Midbrain (tissue), 1 donor: ENCODE results near the gene KCNG2.

Experiments used
- DNase-seq: peaks from one replicate; lab custom pipeline; 2025; lab: John Stamatoyannopoulos, UW

KCNG2 gene

GRCh38 chr18:79823120-79823519 is 25.4 kb downstream of the KCNG2 start:
- no peak for DNase-seq

GRCh38 chr18:79825913-79826312 is 28.2 kb downstream of the KCNG2 start:
- DNase-seq, result no peak

DNA sequence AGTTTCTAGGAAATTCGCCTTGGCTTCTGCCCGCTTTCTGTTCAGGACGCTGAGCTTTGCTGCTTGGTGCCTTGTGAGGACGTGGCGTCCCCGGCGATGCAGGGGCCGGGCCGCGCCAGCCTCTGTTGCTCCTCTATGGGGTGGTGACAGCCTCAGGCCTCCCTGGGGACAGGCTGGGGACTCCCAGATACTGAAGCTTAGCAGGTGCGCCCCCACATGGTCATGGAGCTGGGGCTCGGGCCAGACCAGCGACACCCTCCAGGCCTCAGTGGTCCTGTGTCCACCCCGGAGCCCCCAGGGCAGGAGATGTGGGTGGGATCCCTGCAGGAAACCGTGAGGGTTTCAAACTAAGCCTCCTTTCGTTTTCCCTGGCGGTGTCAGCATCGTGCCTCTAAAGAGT is 29.2 kb downstream of the KCNG2 start:
- no peak for DNase-seq

- DNase-seq, result no peak
Measured at GRCh38 chr18:79828258-79828657, 30.5 kb downstream of the KCNG2 start.

DNA sequence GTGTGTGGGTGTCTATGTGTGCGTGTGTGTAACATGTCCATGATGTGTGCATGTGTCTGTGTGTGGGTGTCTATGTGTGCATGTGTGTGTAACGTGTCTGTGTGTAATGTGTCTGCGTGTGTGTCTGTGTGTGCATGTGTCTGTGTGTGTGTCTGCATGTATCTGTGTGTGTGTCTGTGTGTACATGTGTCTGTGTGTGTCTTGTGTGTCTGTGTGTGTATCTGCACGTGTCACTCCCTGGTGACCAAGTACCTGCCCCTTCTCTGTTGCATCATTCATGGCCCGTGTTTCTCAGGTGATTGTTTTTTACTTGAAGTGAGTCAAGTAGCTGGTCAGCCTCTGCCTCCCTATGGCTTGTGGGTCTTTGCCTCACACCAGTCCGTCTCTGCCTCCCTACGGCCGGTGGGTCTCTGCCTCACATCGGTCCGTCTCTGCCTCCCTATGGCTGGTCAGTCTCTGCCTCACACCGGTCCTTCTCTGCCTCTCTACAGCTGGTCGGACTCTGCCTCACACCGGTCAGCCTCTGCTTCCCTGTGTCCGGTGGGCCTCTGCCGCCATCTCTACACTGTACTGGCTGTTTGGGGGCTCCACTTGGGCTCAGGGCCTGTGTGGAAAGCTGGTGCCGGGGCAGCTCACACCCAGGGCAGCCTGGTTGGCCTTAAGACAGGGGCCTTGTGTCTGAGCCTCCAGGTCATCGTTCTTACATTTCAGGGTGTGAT is 31.6 kb downstream of the KCNG2 start:
- no peak for DNase-seq

DNA sequence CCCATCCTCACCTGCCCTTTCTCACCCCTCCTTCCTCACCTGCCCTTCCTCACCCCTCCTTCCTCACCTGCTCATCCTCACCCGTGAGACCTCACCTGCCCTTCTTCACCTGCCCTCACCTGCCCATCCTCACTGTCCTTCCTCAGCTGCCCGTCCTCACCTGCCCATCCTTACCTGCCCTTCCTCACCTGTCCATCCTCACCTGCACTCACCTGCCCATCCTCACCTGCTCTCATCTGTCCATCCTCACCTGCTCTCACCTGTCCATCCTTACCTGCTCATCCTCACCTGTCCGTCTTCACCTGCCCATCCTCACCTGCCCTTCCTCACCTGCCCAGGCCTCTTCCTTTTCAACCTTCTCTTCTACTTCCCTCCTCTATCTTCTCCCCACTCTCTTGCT is 34.4 kb downstream of the KCNG2 start:
- no peak for DNase-seq

GRCh38 chr18:79834834-79835233 is 37.1 kb downstream of the KCNG2 start:
- DNase-seq, result no peak

DNA sequence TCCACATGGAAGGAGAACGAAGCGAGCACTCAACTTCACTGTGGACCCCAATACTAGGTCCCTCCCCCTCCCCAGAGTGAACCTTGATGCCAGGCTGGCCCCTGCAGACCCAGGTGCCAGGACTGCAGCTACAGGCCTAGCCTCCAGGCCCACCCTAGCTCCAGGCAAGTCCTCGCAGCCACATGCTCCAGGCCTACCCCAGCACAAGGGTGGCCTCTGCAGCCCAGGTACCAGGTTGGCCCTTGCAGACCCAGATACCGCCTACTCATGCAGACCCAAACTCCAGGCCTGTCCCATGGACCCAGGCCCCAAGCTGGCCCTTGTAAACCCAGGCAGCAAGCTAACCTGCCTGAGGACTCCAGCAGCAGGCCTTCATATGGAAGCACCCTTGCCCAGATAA is 44.2 kb downstream of the KCNG2 start:
- DNase-seq, result no peak

DNA sequence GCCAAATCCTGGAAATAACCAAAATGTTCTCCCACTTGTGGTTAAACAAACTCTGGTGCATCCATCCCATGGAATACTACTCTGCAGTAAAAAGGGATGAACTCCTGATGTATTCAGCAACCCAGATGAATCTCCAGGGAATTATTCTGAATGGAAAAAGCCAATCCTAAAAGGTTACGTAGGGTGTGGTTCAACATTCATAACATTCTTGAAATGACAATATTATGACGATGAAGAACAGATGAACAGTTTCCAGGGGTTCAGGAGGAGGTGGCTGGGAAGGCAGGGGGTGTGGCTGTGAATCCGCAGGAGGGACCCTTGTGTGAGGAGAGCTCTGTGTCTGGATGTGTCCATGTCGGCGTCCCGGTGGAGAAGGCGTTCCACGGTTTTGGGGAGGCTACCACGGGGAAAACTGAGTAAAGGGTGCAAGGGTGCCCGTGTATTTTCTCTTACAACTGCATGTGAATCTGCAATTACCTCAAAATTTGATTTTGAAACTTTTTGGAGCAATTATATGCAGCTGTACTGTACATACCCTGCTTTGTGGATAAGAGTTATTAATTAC is 47.3 kb downstream of the KCNG2 start:
- DNase-seq, result no peak

GRCh38 chr18:79846936-79847557 is 49.3 kb downstream of the KCNG2 start:
- no peak for DNase-seq

GRCh38 chr18:79847606-79848293 is 50.0 kb downstream of the KCNG2 start:
- DNase-seq, result no peak

DNA sequence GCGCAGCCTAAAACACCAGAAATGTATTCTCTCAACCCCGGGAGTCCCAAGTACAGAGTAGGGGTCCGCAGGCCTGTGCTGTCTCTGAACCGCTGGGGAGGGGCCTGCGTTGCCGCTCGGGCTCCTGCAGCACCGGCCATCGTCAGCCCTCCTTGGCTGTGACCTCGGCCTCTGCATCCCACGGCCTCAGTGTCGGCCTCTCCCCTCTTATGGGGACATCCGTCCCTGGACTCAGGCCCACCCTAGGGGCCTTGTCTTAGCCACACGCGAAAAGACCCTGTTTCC is 50.5 kb downstream of the KCNG2 start:
- no peak for DNase-seq

- no peak for DNase-seq
Measured at GRCh38 chr18:79848579-79849327, 51.0 kb downstream of the KCNG2 start.

DNA sequence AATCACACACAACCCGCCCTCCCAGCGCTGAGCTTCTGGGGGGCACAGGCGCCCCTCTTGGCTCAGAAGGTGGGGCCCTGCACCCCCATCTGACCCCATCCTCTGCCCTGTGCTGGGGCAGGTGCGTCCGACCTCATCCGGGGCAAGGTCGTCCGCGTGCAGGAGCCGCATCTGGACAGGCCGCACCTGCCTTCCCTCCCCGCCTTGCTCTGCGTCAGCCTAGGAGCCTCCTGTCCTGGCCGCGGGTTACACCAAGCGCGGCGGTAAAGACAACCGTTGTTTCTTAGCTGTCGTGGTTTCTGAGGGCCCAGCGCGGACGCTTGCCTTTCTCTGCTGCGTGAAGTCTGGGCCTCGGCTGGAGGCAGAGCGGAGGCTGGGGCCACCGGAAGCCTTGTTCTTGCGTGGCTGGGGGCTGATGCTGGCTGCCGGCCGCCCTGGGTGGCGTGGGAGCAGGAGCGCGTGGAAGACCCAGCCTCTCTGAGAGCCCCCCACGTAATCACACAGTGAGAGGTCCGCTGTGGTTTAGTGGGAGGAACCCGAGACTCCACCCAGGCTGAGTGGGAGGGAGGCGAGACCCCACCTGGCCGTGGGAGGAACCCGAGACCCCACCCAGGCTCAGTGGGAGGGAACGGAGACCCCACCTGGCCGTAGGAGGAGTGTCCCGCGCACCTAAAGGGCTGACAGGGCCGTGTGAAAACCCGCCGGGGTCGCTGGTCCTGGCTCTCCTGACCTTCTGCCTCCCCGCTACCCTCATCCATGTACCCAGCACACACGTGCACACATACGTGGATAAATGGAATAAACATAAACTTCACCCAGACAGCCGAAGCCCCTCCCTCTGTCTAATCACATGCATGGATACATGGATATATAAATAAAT is 51.8 kb downstream of the KCNG2 start:
- DNase-seq, result no peak

DNA sequence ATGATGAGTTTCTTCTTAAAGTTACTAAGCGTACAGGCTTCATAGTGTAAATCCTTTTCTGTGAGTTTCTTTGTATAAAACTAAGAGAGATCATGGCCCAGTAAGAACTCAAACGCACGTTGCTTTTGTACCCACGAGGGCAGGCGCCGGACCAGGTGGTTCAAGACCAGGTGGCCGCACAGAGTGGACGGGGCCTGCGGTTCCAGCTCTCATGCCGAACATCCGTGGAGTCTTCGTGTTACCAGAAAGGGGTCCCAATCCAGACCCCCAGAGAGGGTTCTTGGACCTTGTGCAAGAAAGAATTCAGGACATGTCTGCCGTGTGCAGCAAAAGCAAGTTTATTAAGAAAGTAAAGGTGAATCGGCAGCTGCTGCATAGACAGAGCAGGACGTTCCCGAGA is 53.0 kb downstream of the KCNG2 start:
- DNase-seq, result no peak

GRCh38 chr18:79851489-79851888 is 53.8 kb downstream of the KCNG2 start:
- no peak for DNase-seq

DNA sequence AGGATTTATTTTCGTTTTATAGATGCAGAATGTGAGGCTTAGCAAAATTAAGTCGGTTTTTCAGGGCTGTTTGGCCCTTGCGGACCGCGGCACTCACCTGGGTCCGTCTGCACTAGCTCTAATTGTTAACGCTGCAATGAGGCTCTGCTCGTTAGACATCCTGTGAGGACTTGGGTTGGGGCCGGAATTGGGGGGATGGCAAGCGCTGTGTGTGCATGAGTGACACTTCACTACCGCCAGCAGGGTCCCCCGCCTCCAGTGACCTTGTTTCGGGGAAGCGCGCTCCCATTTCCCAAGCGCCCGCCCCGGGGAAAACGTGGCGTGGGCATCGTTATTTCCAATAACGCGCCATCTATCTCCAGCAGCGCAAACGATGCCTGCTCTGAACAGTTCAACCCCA is 54.2 kb downstream of the KCNG2 start:
- DNase-seq, result no peak

DNA sequence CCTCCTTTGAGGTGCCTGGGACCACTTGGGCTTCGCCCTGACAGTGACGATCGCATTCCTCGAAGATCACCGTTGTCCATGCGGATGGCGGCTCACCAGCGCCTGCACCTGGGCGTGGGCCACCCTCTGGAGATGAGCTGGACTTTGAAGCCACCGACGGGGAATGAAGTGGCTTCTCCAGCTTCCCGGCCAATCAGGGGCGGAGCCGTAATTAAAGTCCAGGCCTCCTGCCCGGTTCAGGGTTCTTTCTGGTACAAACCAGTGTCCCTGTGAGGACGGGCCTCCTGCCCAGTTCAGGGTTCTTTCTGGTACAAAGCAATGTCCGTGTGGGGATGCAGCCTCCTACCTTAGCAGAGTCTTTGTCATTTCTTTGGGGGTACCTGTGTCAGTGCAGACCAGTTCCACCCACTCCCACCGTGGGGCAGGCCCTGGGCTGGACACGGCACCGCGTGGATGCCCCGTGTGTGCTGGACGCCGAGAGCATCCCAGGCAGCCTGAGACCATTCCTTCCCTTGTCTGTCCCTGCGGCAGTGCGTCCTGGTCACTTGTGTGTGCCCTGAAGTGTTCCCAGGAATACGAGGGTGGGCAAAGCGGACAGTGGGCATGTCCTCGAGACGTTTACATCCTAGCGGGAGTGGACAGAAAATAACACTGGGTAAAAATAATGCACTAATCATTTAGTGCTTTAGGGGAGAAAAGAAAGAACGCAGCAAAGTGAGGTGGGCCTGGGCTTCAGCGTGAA is 55.0 kb downstream of the KCNG2 start:
- no peak for DNase-seq

GRCh38 chr18:79853303-79853992 is 55.7 kb downstream of the KCNG2 start:
- DNase-seq, result no peak

DNA sequence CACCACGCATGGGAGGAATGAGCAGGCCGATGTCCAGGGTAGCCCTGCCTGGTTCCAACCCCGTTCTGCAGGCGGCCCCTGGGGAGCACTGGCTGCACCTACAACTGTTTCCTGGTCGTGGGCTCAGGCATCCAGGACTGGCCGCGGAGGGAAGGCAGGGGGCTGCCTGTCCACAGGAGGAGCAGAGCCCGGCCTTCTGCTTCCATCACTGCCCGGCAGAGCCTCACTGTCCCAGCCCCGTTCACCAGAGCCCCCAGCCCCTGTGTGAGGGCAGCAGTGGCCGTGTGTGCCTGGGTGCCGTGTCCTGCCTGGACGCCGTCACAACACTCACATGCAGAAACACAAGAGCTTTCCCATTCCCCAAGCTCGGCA is 56.2 kb downstream of the KCNG2 start:
- DNase-seq, result no peak
